Esophagus squamous epithelium (tissue), 4 donors: Measurements from ENCODE around the gene ENPP7.

Source experiments
- CTCF ChIP-seq, 6 experiments: fragments of 450-650 bp in 4 of 6; fragments of 200-600 bp in 2 of 6; sonication (generic) in 2 of 6; IDR thresholded peaks; one replicate each; pipeline ENCODE4 v1.5.1; 2016 to 2019; ENCODE audit warnings: antibody characterized with exemption in 6 of 6, mild to moderate bottlenecking in 4 of 6, moderate library complexity in 4 of 6
- POLR2A ChIP-seq, 4 donors: fragments of 450-650 bp; IDR thresholded peaks; one replicate each; pipeline ENCODE4 v1.6.1; 2017; ENCODE audit warnings: antibody characterized with exemption in 4 of 4, mild to moderate bottlenecking in 4 of 4, moderate library complexity in 3 of 4

- TF ChIP-seq CTCF (IDR thresholded peaks at IDR 0.05) (no peak), POLR2A (IDR thresholded peaks at IDR 0.05) (no peak)
Measured at GRCh38 chr17:79686476-79686875, 44.3 kb upstream of the ENPP7 start.
